ENCODE measurements around the gene PPP1R36. TPM values are rescaled to one million over a fixed set of nuclear protein-coding genes. Genes with fewer than 3 reads are reported as not detected.

Gene PPP1R36
- total RNA-seq, 1 experiment from 2014 or later, result 0.50 TPM

DNA sequence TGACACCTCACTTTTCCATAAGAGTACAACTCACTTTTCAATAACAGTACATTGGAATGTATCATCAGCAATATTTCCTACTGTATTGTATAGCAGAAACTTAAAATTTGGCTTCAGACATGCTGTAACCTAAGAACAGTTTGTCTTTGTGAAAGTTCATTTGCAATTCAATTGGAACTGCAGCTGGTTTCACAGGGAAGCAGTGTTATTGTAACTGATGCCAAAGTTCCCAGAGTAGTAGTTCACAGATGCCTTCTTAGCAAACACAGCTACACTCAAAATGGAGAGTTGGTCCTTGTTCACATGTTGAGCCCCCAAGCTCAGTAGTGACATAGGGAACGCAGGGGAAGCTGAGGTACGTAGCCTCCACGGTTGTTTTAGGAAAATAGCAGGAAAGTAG lies 23.3 kb downstream of the PPP1R36 start:
- TF ChIP-seq, protein P1, sequence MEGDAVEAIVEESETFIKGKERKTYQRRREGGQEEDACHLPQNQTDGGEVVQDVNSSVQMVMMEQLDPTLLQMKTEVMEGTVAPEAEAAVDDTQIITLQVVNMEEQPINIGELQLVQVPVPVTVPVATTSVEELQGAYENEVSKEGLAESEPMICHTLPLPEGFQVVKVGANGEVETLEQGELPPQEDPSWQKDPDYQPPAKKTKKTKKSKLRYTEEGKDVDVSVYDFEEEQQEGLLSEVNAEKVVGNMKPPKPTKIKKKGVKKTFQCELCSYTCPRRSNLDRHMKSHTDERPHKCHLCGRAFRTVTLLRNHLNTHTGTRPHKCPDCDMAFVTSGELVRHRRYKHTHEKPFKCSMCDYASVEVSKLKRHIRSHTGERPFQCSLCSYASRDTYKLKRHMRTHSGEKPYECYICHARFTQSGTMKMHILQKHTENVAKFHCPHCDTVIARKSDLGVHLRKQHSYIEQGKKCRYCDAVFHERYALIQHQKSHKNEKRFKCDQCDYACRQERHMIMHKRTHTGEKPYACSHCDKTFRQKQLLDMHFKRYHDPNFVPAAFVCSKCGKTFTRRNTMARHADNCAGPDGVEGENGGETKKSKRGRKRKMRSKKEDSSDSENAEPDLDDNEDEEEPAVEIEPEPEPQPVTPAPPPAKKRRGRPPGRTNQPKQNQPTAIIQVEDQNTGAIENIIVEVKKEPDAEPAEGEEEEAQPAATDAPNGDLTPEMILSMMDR (conservative IDR thresholded peaks at IDR 0.05), result no peak
- no peak overlapping the region for H2AK5ac ChIP-seq (ENCODE audit: insufficient read length, low read length)
- no peak overlapping the region for H3K4ac ChIP-seq (ENCODE audit: low read depth, low read length)
- no CpG with 5 or more reads among the region's 3 CpGs for WGBS (ENCODE audit: extremely low coverage, insufficient read length, low lambda C conversion rate)
- H3K79me1 ChIP-seq (ENCODE audit: insufficient read depth, low read depth, low read length, poor library complexity, severe bottlenecking), result no peaks in the 10 kb centered on the region
- no peaks in the 10 kb centered on the region for H3K27me3 ChIP-seq (ENCODE audit: insufficient read depth, low read length)
- no peaks in the 10 kb centered on the region for H3K79me2 ChIP-seq (ENCODE audit: insufficient read depth, low read length)
- peak overlapping the region; percentile 11 for H3K4me2 ChIP-seq (ENCODE audit: insufficient read depth, insufficient read length, low read length)
- H3K23me2 ChIP-seq (ENCODE audit: insufficient read length, low read depth, low read length, poor library complexity, severe bottlenecking), result no peaks in the 10 kb centered on the region
- no peaks in the 10 kb centered on the region for H4K20me1 ChIP-seq (ENCODE audit: control insufficient read depth, insufficient read depth, insufficient read length)
- no peak overlapping the region for H3K9ac ChIP-seq (ENCODE audit: extremely low read depth, insufficient read length, low read length)
- no peak overlapping the region for H2BK15ac ChIP-seq (ENCODE audit: low read depth, low read length)
- no peak overlapping the region for H3T11ph ChIP-seq (ENCODE audit: low read length)
- H3K9me3 Mint-ChIP-seq, result no peaks in the 10 kb centered on the region
- no peaks in the 10 kb centered on the region for H3K36me3 Mint-ChIP-seq (ENCODE audit: insufficient read depth in 1 of 3, low read depth in 3 of 3)
- H4K5ac ChIP-seq (ENCODE audit: insufficient read length, low read depth, low read length), result no peak overlapping the region
- H4K91ac ChIP-seq (ENCODE audit: insufficient read length, low read depth, low read length), result no peak overlapping the region
- H2BK5ac ChIP-seq (ENCODE audit: insufficient read length, low read length), result no peak overlapping the region
- H3K14ac ChIP-seq (ENCODE audit: insufficient read depth, low read length), result no peak overlapping the region
- no peaks in the 10 kb centered on the region for H3K27me3 Mint-ChIP-seq (ENCODE audit: low read depth)
- DNase-seq, result no peak
- no peak overlapping the region for H3K56ac ChIP-seq (ENCODE audit: insufficient read length, low read depth, low read length)
- no peak overlapping the region for H4K8ac ChIP-seq (replicated peaks; ENCODE audit: insufficient read length, low read depth, low read length)
- H2BK12ac ChIP-seq (ENCODE audit: insufficient read length, low read depth, low read length), result no peak overlapping the region
- H3K9me3 ChIP-seq (ENCODE audit: control insufficient read depth, low read depth, low read length), result no peaks in the 10 kb centered on the region
- H2BK120ac ChIP-seq (ENCODE audit: low read depth, low read length, poor library complexity, severe bottlenecking), result no peak overlapping the region
- H3K23ac ChIP-seq (ENCODE audit: insufficient read length, low read depth, low read length), result no peak overlapping the region
- peaks cover 25 to 29% of the 10 kb centered on the region in 2 experiments for H3K4me1 Mint-ChIP-seq
- no peak overlapping the region for H3K18ac ChIP-seq (ENCODE audit: insufficient read length, low read depth, low read length)
- H3K27ac ChIP-seq (ENCODE audit: insufficient read length, low read depth, low read length), result peak overlapping the region; percentile 15
- no peak overlapping the region for H2BK20ac ChIP-seq (ENCODE audit: low read depth, low read length, poor library complexity, severe bottlenecking)
- no peak overlapping the region for H2AFZ ChIP-seq (ENCODE audit: low read length)
- peak overlapping the region; percentile 65 to 98 (median 97); a peak in 6 of 7 replicates for H3K27ac Mint-ChIP-seq
- no peak overlapping the region; a peak in 1 of 5 replicates for H3K4me3 Mint-ChIP-seq
- no peaks in the 10 kb centered on the region; the same call in 1 of the 2 replicates for H3K4me1 ChIP-seq (ENCODE audit: insufficient read depth, low read length)

All from H9 (cell line).